Endothelial cell of umbilical vein (primary cell): ENCODE results near the gene HIPK1. TPM values are rescaled to one million over a fixed set of nuclear protein-coding genes. Genes with fewer than 3 reads are reported as not detected.

Source experiments
- BruUV-seq: library from RNA; stranded (reverse); fragments of 400-500 nt; replicated peaks from 2 replicates; lab custom pipeline; 2021; lab: Mats Ljungman, UMichigan
- CTCF ChIA-PET: fragments of 300-600, 350-600 bp; sonication (Branson Sonifier 250); formaldehyde crosslinking; loops from one replicate; lab custom pipeline; 2021; ENCODE audit warnings: antibody characterized with exemption, inconsistent platforms; lab: Charles Lee
- POLR2A ChIA-PET: fragments of 300-600, 350-600 bp; sonication (Branson Sonifier 250); formaldehyde crosslinking; loops from one replicate; lab custom pipeline; 2021; ENCODE audit warnings: antibody characterized with exemption, inconsistent platforms; lab: Charles Lee
- DNase-seq: peaks from one replicate; pipeline ENCODE4 v3.0.0-alpha.2; 2011; ENCODE audit warnings: low read depth, low spot score
- FAIRE-seq: peaks from 2 replicates; lab custom pipeline; 2011; peaks lifted over from hg19 to GRCh38; lab: Jason Lieb, UNC
- H2AFZ ChIP-seq: 2 replicates; pipeline ENCODE4 v1.6.0; 2012; ENCODE audit warnings: low read depth, low read length, control low read depth, inconsistent platforms
- H3K27ac ChIP-seq: 2 replicates; pipeline ENCODE4 v1.5.1; 2011; ENCODE audit warnings: low read depth, mild to moderate bottlenecking, control low read depth, low read length, moderate library complexity; ENCODE audit not compliant: insufficient read depth
- H3K27me3 ChIP-seq, 2 experiments: 2 replicates each; pipeline versions ENCODE4 v1.6.0 to v1.6.1; 2011; ENCODE audit warnings: low read length in 2 of 2, mixed read lengths in 1 of 2; ENCODE audit not compliant: control insufficient read depth in 2 of 2, insufficient read depth in 2 of 2
- H3K36me3 ChIP-seq, 2 experiments: 2 replicates in 1 of 2; 3 replicates in 1 of 2; pipeline ENCODE4 v1.5.1; 2011; ENCODE audit warnings: low read length in 2 of 2, mild to moderate bottlenecking in 1 of 2, moderate library complexity in 1 of 2; ENCODE audit not compliant: control insufficient read depth in 2 of 2, insufficient read depth in 2 of 2; ENCODE audit errors: extremely low read depth in 1 of 2
- H3K4me1 ChIP-seq: 3 replicates; pipeline ENCODE4 v1.5.1; 2011; ENCODE audit warnings: mild to moderate bottlenecking, low read length; ENCODE audit not compliant: control insufficient read depth, insufficient read depth; ENCODE audit errors: extremely low read depth
- H3K4me2 ChIP-seq: 2 replicates; pipeline ENCODE4 v1.6.1; 2011; ENCODE audit warnings: low read length, control low read depth, mixed read lengths; ENCODE audit not compliant: insufficient read depth
- H3K4me3 ChIP-seq, 3 experiments: fragments of 200-600 bp in 1 of 3; sonication (generic), shearing (Covaris generic) in 1 of 3; replicated peaks in 1 of 3; 2 replicates each; pipeline ENCODE4 v1.5.1; 2011 to 2016; ENCODE audit warnings: control low read depth in 3 of 3, low read length in 3 of 3, mild to moderate bottlenecking in 2 of 3, inconsistent platforms in 1 of 3, low read depth in 1 of 3, moderate library complexity in 1 of 3; ENCODE audit not compliant: insufficient read depth in 1 of 3
- H3K79me2 ChIP-seq: 2 replicates; pipeline ENCODE4 v1.6.0; 2012; ENCODE audit warnings: low read length, inconsistent platforms; ENCODE audit not compliant: control insufficient read depth, insufficient read depth
- H3K9ac ChIP-seq: replicated peaks from 2 replicates; pipeline ENCODE3; 2011; ENCODE audit warnings: low read length, control low read depth; ENCODE audit not compliant: insufficient read depth; ENCODE audit errors: extremely low read depth
- H3K9me1 ChIP-seq: replicated peaks from 3 replicates; pipeline ENCODE4 v1.6.0; 2011; ENCODE audit warnings: mild to moderate bottlenecking, low read length; ENCODE audit not compliant: control insufficient read depth, insufficient read depth; ENCODE audit errors: extremely low read depth
- H3K9me3 ChIP-seq: replicated peaks from 2 replicates; pipeline ENCODE4 v1.5.1; 2012; ENCODE audit warnings: low read length, inconsistent platforms; ENCODE audit not compliant: control insufficient read depth, insufficient read depth
- H4K20me1 ChIP-seq: replicated peaks from 2 replicates; pipeline ENCODE3; 2011; ENCODE audit warnings: mild to moderate bottlenecking, low read length; ENCODE audit not compliant: control insufficient read depth, insufficient read depth; ENCODE audit errors: extremely low read depth
- EZH2 ChIP-seq: IDR thresholded peaks from 2 replicates; pipeline ENCODE4 v1.6.1; 2012; ENCODE audit warnings: borderline replicate concordance, low read depth, mild to moderate bottlenecking, moderate library complexity, low read length, inconsistent platforms; ENCODE audit not compliant: severe bottlenecking
- FOS ChIP-seq: IDR thresholded peaks from 2 replicates; pipeline ENCODE4 v1.6.1; 2011; ENCODE audit warnings: mild to moderate bottlenecking, low read length, moderate library complexity, borderline replicate concordance; ENCODE audit not compliant: insufficient read depth
- GATA2 ChIP-seq: IDR thresholded peaks from 2 replicates; pipeline ENCODE4 v1.7.0; 2011; ENCODE audit warnings: low read depth, mild to moderate bottlenecking, moderate library complexity, mixed read lengths, low read length; ENCODE audit not compliant: insufficient read length, insufficient read depth
- JUN ChIP-seq: IDR thresholded peaks from 2 replicates; pipeline ENCODE4 v1.6.1; 2011; ENCODE audit warnings: borderline replicate concordance, low read depth; ENCODE audit not compliant: insufficient read length, insufficient read depth
- MYC ChIP-seq: IDR thresholded peaks from one replicate; pipeline ENCODE4 v1.6.1; 2011; ENCODE audit warnings: mild to moderate bottlenecking, low read depth, low read length
- POLR2A ChIP-seq: IDR thresholded peaks from 2 replicates; pipeline ENCODE4 v1.6.1; 2012; ENCODE audit warnings: low read depth, mild to moderate bottlenecking, control low read depth, low read length
- POLR2AphosphoS5 ChIP-seq: IDR thresholded peaks from 2 replicates; pipeline ENCODE4 v1.6.1; 2012; ENCODE audit warnings: low read depth, mild to moderate bottlenecking, control low read depth, low read length, moderate library complexity; ENCODE audit not compliant: insufficient read depth
- dilution Hi-C: fragments of 300-500 bp; cut with MboI; formaldehyde crosslinking; loops from one replicate; pipeline ENCODE4 v1.15.0; 2019; ENCODE audit warnings: low sequenced_read_pairs; ENCODE audit not compliant: extremely low pct_ligation_motif_present
- intact Hi-C: fragments of 100-400 bp; cut with micrococcal nuclease; formaldehyde crosslinking; loops from one replicate; pipeline ENCODE4 v1.10.0; 2022
- polyA plus RNA-seq, 4 experiments: library from polyadenylated mRNA; depleted of rRNA in 3 of 4; stranded (reverse) in 3 of 4; unstranded in 1 of 4; fragments of >200 nt; gene quantifications; 2 replicates each; pipeline versions ENCODE4 v1.2.1 to v1.2.3, GENCODE V29; 2011 to 2012; ENCODE audit warnings: missing spikeins in 1 of 4
- total RNA-seq: library from RNA; stranded (reverse); gene quantifications from 2 replicates; pipeline ENCODE4 v1.2.3, GENCODE V29; 2021
- TF ChIP-seq, protein P1 (sequence below): IDR thresholded peaks from 2 replicates; pipeline ENCODE4 v1.6.1; 2011; ENCODE audit not compliant: insufficient read depth, insufficient read length
- TF ChIP-seq, protein P2 (sequence below), 2 donors: IDR thresholded peaks; 1 replicate in 1 of 2; 2 replicates in 1 of 2; pipeline ENCODE4 v1.5.1; 2011; ENCODE audit warnings: low read length in 2 of 2, mild to moderate bottlenecking in 2 of 2, moderate library complexity in 2 of 2, control low read depth in 1 of 2, inconsistent platforms in 1 of 2, low read depth in 1 of 2; ENCODE audit not compliant: insufficient read depth in 1 of 2; ENCODE audit errors: extremely low read depth in 1 of 2

The HIPK1 gene
- total and polyA plus RNA-seq, 2 donors (not counting 3 experiments of a cell fraction or from before 2014, with no cell fraction given) = 39.3 to 56.1 TPM

DNA sequence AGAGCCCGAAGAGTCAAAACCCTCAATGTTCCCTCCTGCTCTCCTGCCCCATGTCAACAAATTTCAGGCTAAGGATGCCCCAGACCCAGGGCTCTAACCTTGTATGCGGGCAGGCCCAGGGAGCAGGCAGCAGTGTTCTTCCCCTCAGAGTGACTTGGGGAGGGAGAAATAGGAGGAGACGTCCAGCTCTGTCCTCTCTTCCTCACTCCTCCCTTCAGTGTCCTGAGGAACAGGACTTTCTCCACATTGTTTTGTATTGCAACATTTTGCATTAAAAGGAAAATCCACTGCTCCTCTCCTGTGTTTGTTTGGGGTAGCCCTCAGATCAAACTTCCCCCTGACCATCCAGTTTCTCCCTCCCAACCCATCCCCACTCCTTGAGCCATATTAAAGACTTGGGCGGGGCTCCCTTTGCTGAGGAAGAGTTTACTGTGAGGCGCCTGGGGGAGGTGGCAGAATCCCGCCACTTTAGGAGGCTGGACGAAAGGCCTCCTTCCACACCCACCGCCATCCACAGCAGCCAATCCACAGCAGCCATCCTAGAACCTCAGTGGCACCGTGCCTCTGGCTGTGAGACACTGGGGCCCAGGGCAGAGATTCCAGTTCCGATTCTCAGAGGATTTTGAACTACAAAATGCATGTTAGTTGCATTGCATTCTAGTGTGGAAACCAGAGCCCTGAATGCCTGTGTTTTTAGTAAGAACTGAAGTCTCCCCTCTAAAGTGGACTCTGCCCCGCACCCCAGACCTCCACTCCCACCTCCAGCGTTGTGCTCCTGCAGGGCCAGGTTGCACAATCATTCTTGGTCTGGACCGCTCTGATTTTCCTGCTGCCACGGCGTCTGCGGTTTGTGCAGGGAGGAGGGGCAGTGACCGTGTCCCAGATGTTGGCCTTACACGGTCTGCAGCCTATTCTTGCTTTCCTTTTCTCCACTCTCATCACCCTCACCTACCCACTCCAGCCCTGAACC is 53.1 kb downstream of the HIPK1 start:
- Histone ChIP-seq H2AFZ (no peak overlapping the region), H4K20me1 (no peaks in the 10 kb centered on the region), H3K9me1 (no peaks in the 10 kb centered on the region), H3K9me3 (no peaks in the 10 kb centered on the region), H3K4me1 (peaks cover 40% of the 10 kb centered on the region), H3K79me2 (no peaks in the 10 kb centered on the region), H3K36me3 (no peaks in the 10 kb centered on the region), H3K27me3 (no peaks in the 10 kb centered on the region), H3K9ac (no peak overlapping the region), H3K4me2 (no peak overlapping the region), H3K4me3 (no peak overlapping the region), H3K27ac (no peak overlapping the region)
- CTCF ChIA-PET = interaction anchor here (1.2 to 7.1 kb wide), 2 partner anchors 299 to 305 kb away, joined by 3 to 271 read pairs; no protein-coding TSS in a partner anchor
- dilution Hi-C loops (no loop called here), intact Hi-C loops (no loop called here)
- FAIRE-seq = no peak
- no TSS peak for BruUV-seq
- no peak for DNase-seq
- TF ChIP-seq POLR2AphosphoS5 = no peak
- no peak for TF ChIP-seq EZH2
- no peak for TF ChIP-seq MYC
- no peak for TF ChIP-seq GATA2
- TF ChIP-seq FOS = no peak
- TF ChIP-seq, protein P1, sequence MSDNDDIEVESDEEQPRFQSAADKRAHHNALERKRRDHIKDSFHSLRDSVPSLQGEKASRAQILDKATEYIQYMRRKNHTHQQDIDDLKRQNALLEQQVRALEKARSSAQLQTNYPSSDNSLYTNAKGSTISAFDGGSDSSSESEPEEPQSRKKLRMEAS = no peak
- no peak for TF ChIP-seq JUN
- TF ChIP-seq, protein P2, sequence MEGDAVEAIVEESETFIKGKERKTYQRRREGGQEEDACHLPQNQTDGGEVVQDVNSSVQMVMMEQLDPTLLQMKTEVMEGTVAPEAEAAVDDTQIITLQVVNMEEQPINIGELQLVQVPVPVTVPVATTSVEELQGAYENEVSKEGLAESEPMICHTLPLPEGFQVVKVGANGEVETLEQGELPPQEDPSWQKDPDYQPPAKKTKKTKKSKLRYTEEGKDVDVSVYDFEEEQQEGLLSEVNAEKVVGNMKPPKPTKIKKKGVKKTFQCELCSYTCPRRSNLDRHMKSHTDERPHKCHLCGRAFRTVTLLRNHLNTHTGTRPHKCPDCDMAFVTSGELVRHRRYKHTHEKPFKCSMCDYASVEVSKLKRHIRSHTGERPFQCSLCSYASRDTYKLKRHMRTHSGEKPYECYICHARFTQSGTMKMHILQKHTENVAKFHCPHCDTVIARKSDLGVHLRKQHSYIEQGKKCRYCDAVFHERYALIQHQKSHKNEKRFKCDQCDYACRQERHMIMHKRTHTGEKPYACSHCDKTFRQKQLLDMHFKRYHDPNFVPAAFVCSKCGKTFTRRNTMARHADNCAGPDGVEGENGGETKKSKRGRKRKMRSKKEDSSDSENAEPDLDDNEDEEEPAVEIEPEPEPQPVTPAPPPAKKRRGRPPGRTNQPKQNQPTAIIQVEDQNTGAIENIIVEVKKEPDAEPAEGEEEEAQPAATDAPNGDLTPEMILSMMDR (IDR thresholded peaks at IDR 0.05; ENCODE audit: extremely low read depth in 1 of 2, insufficient read depth in 1 of 2, low read depth in 1 of 2, low read length in 2 of 2) = no peak
- TF ChIP-seq POLR2A = no peak
- POLR2A ChIA-PET = no interaction called here
